H9 (cell line): ENCODE results near the gene SMC2. TPM values are rescaled to one million over a fixed set of nuclear protein-coding genes. Genes with fewer than 3 reads are reported as not detected.

Experiments
- DNase-seq: peaks from one replicate; pipeline ENCODE4 v3.0.0-alpha.2; 2017
- H2AFZ ChIP-seq: one replicate; pipeline ENCODE4 v1.6.1; 2013; ENCODE audit warnings: mild to moderate bottlenecking, low read length, control low read depth, moderate library complexity
- H2AK5ac ChIP-seq: 2 replicates; pipeline ENCODE4 v1.6.1; 2013; ENCODE audit warnings: low read length, control low read depth, mixed read lengths; ENCODE audit not compliant: insufficient read length
- H2BK120ac ChIP-seq: one replicate; pipeline ENCODE4 v1.6.1; 2013; ENCODE audit warnings: low read depth, mild to moderate bottlenecking, low read length, control low read depth, inconsistent platforms; ENCODE audit not compliant: poor library complexity, severe bottlenecking
- H2BK12ac ChIP-seq: 2 replicates; pipeline ENCODE4 v1.6.1; 2013; ENCODE audit warnings: low read length, control low read depth, mixed read lengths, low read depth; ENCODE audit not compliant: insufficient read length
- H2BK15ac ChIP-seq: 2 replicates; pipeline ENCODE4 v1.6.1; 2013; ENCODE audit warnings: low read depth, low read length, control low read depth
- H2BK20ac ChIP-seq: one replicate; pipeline ENCODE4 v1.6.1; 2013; ENCODE audit warnings: low read depth, mild to moderate bottlenecking, low read length, control low read depth, inconsistent platforms; ENCODE audit not compliant: poor library complexity, severe bottlenecking
- H2BK5ac ChIP-seq: 2 replicates; pipeline ENCODE4 v1.6.1; 2013; ENCODE audit warnings: low read length, control low read depth, mixed read lengths; ENCODE audit not compliant: insufficient read length
- H3K14ac ChIP-seq: 2 replicates; pipeline ENCODE4 v1.6.1; 2013; ENCODE audit warnings: low read length, control low read depth; ENCODE audit not compliant: insufficient read depth
- H3K18ac ChIP-seq: 2 replicates; pipeline ENCODE4 v1.6.1; 2013; ENCODE audit warnings: low read depth, mild to moderate bottlenecking, mixed read lengths, low read length, control low read depth; ENCODE audit not compliant: insufficient read length
- H3K23ac ChIP-seq: 2 replicates; pipeline ENCODE4 v1.6.1; 2013; ENCODE audit warnings: low read length, control low read depth, mixed read lengths, low read depth; ENCODE audit not compliant: insufficient read length
- H3K23me2 ChIP-seq: 2 replicates; pipeline ENCODE4 v1.6.1; 2013; ENCODE audit warnings: low read depth, mild to moderate bottlenecking, mixed read lengths, low read length, control low read depth; ENCODE audit not compliant: insufficient read length, poor library complexity, severe bottlenecking
- H3K27ac ChIP-seq: 2 replicates; pipeline ENCODE4 v1.5.1; 2013; ENCODE audit warnings: low read length, control low read depth, mixed read lengths, low read depth; ENCODE audit not compliant: insufficient read length
- H3K27me3 ChIP-seq: 2 replicates; pipeline ENCODE4 v1.6.1; 2013; ENCODE audit warnings: low read length, control low read depth, inconsistent platforms; ENCODE audit not compliant: insufficient read depth
- H3K4ac ChIP-seq: 2 replicates; pipeline ENCODE4 v1.6.1; 2013; ENCODE audit warnings: low read depth, mild to moderate bottlenecking, control low read depth, inconsistent platforms, low read length, moderate library complexity
- H3K4me1 ChIP-seq: 2 replicates; pipeline ENCODE4 v1.6.1; 2013; ENCODE audit warnings: low read length, control low read depth, inconsistent platforms; ENCODE audit not compliant: insufficient read depth
- H3K4me2 ChIP-seq: 2 replicates; pipeline ENCODE4 v1.6.1; 2013; ENCODE audit warnings: low read length, control low read depth, mixed read lengths; ENCODE audit not compliant: insufficient read length, insufficient read depth
- H3K56ac ChIP-seq: 2 replicates; pipeline ENCODE4 v1.6.1; 2013; ENCODE audit warnings: low read depth, mild to moderate bottlenecking, mixed read lengths, low read length, control low read depth; ENCODE audit not compliant: insufficient read length
- H3K79me1 ChIP-seq: 2 replicates; pipeline ENCODE4 v1.6.1; 2013; ENCODE audit warnings: low read depth, mild to moderate bottlenecking, moderate library complexity, low read length, control low read depth, inconsistent platforms; ENCODE audit not compliant: insufficient read depth, poor library complexity, severe bottlenecking
- H3K79me2 ChIP-seq: 2 replicates; pipeline ENCODE4 v1.6.1; 2013; ENCODE audit warnings: low read length, control low read depth, inconsistent platforms; ENCODE audit not compliant: insufficient read depth
- H3K9ac ChIP-seq: 2 replicates; pipeline ENCODE4 v1.6.1; 2013; ENCODE audit warnings: low read length, control low read depth, mixed read lengths; ENCODE audit not compliant: insufficient read length; ENCODE audit errors: extremely low read depth
- H3K9me3 ChIP-seq: one replicate; pipeline ENCODE4 v1.6.1; 2013; ENCODE audit warnings: low read depth, low read length, inconsistent platforms; ENCODE audit not compliant: control insufficient read depth
- H3T11ph ChIP-seq: one replicate; pipeline ENCODE4 v1.6.1; 2013; ENCODE audit warnings: mild to moderate bottlenecking, low read length, control low read depth, inconsistent platforms
- H4K20me1 ChIP-seq: one replicate; pipeline ENCODE4 v1.6.1; 2013; ENCODE audit not compliant: control insufficient read depth, insufficient read length, insufficient read depth
- H4K5ac ChIP-seq: 2 replicates; pipeline ENCODE4 v1.6.1; 2013; ENCODE audit warnings: low read depth, mild to moderate bottlenecking, mixed read lengths, low read length, control low read depth; ENCODE audit not compliant: insufficient read length
- H4K8ac ChIP-seq: replicated peaks from 2 replicates; pipeline ENCODE4 v1.6.1; 2013; ENCODE audit warnings: low read length, control low read depth, mixed read lengths, low read depth; ENCODE audit not compliant: insufficient read length
- H4K91ac ChIP-seq: 2 replicates; pipeline ENCODE4 v1.6.1; 2013; ENCODE audit warnings: low read depth, mild to moderate bottlenecking, moderate library complexity, mixed read lengths, low read length, control low read depth; ENCODE audit not compliant: insufficient read length
- H3K27ac Mint-ChIP-seq, 3 experiments: 2 replicates in 2 of 3; 3 replicates in 1 of 3; pipeline ENCODE4 v1.8.0; 2020 to 2021; ENCODE audit warnings: mixed read lengths in 3 of 3, mild to moderate bottlenecking in 1 of 3, moderate library complexity in 1 of 3
- H3K27me3 Mint-ChIP-seq: 2 replicates; pipeline ENCODE4 v1.8.0; 2021; ENCODE audit warnings: low read depth, mild to moderate bottlenecking, moderate library complexity, mixed read lengths
- H3K36me3 Mint-ChIP-seq, 3 experiments: 2 replicates in 2 of 3; 3 replicates in 1 of 3; pipeline ENCODE4 v1.8.0; 2020 to 2021; ENCODE audit warnings: low read depth in 3 of 3, mixed read lengths in 3 of 3; ENCODE audit not compliant: insufficient read depth in 1 of 3
- H3K4me1 Mint-ChIP-seq, 2 experiments: 2 replicates each; pipeline ENCODE4 v1.8.0; 2020; ENCODE audit warnings: mixed read lengths in 2 of 2
- H3K4me3 Mint-ChIP-seq, 2 experiments: 2 replicates in 1 of 2; 3 replicates in 1 of 2; pipeline ENCODE4 v1.8.0; 2020 to 2021; ENCODE audit warnings: mild to moderate bottlenecking in 2 of 2, mixed read lengths in 2 of 2, moderate library complexity in 1 of 2
- H3K9me3 Mint-ChIP-seq, 2 experiments: 2 replicates in 1 of 2; 3 replicates in 1 of 2; pipeline ENCODE4 v1.8.0; 2020; ENCODE audit warnings: mild to moderate bottlenecking in 2 of 2, mixed read lengths in 2 of 2, moderate library complexity in 1 of 2
- WGBS: extraction: QIAGEN DNeasy Blood & Tissue Kit; methylation state at CpG from one replicate; pipeline ENCODE4 v1.1.7; 2013; ENCODE audit warnings: missing lambda C conversion rate, low lambda C conversion rate, mixed read lengths; ENCODE audit not compliant: insufficient read length; ENCODE audit errors: extremely low coverage; 5-methylcytosine and 5-hydroxymethylcytosine counted together
- total RNA-seq: library from RNA; stranded (reverse); gene quantifications from 2 replicates; pipeline ENCODE4 v1.2.1, GENCODE V29; 2021
- TF ChIP-seq, protein P1 (sequence below): fragments of 200-600 bp; sonication (generic); conservative IDR thresholded peaks from 3 replicates; pipeline ENCODE4 v1.8.0; 2021; ENCODE audit warnings: antibody characterized with exemption, mild to moderate bottlenecking

SMC2 gene
- total RNA-seq, 1 experiment from 2014 or later: 47.0 TPM

- no peak overlapping the region for H2BK120ac ChIP-seq
- no peak for DNase-seq
- H3K79me1 ChIP-seq: no peaks in the 10 kb centered on the region
- no peak overlapping the region for H2AK5ac ChIP-seq
- H3K56ac ChIP-seq: no peak overlapping the region
- no peak overlapping the region for H4K91ac ChIP-seq
- no peak overlapping the region for H2BK12ac ChIP-seq
- Mint-ChIP-seq H3K4me1 (peaks cover 23 to 29% of the 10 kb centered on the region in 2 experiments), H3K4me3 (peak overlapping the region; percentile 89 to 98), H3K27me3 (no peaks in the 10 kb centered on the region), H3K27ac (peak overlapping the region; percentile 99 to 100 (median 99)), H3K36me3 (no peaks in the 10 kb centered on the region; a peak in 3 of 7 replicates), H3K9me3 (no peaks in the 10 kb centered on the region)
- H3K79me2 ChIP-seq: peaks cover 3% of the 10 kb centered on the region; the same call in 1 of the 2 replicates
- H4K5ac ChIP-seq: no peak overlapping the region
- H3K14ac ChIP-seq: 0 out of 2 replicates have a peak overlapping the region, but pooled peaks have one; percentile 58
- H3K9ac ChIP-seq: peak overlapping the region; percentile 98
- peak overlapping the region; percentile 72 for H3K27ac ChIP-seq
- H3K4me1 ChIP-seq: peaks cover 4% of the 10 kb centered on the region; the same call in 1 of the 2 replicates
- TF ChIP-seq, protein P1, sequence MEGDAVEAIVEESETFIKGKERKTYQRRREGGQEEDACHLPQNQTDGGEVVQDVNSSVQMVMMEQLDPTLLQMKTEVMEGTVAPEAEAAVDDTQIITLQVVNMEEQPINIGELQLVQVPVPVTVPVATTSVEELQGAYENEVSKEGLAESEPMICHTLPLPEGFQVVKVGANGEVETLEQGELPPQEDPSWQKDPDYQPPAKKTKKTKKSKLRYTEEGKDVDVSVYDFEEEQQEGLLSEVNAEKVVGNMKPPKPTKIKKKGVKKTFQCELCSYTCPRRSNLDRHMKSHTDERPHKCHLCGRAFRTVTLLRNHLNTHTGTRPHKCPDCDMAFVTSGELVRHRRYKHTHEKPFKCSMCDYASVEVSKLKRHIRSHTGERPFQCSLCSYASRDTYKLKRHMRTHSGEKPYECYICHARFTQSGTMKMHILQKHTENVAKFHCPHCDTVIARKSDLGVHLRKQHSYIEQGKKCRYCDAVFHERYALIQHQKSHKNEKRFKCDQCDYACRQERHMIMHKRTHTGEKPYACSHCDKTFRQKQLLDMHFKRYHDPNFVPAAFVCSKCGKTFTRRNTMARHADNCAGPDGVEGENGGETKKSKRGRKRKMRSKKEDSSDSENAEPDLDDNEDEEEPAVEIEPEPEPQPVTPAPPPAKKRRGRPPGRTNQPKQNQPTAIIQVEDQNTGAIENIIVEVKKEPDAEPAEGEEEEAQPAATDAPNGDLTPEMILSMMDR: no peak
- no peaks in the 10 kb centered on the region for H3K27me3 ChIP-seq
- WGBS: no CpG with 5 or more reads among the region's 12 CpGs
- no peaks in the 10 kb centered on the region for H3K9me3 ChIP-seq
- H3T11ph ChIP-seq: no peak overlapping the region
- no peak overlapping the region for H2AFZ ChIP-seq
- H2BK15ac ChIP-seq: no peak overlapping the region
- no peak overlapping the region for H2BK5ac ChIP-seq
- H4K20me1 ChIP-seq: no peaks in the 10 kb centered on the region
- no peak overlapping the region for H4K8ac ChIP-seq
- H3K18ac ChIP-seq: no peak overlapping the region
- H3K4ac ChIP-seq: no peak overlapping the region
- H3K23ac ChIP-seq: no peak overlapping the region
- no peak overlapping the region for H2BK20ac ChIP-seq
- H3K23me2 ChIP-seq: peaks cover 3% of the 10 kb centered on the region
- H3K4me2 ChIP-seq: peak overlapping the region; percentile 73
Measured at GRCh38 chr9:104092875-104093600, 1.1 kb upstream of the SMC2 start.
